IMR-90 (cell line): ENCODE data around the gene MYRFL. TPM values are rescaled to one million over a fixed set of nuclear protein-coding genes. Genes with fewer than 3 reads are reported as not detected.
A peak's percentile ranks its signal among the peaks of the same experiment; 100 is the strongest.

Experiments used
- ATAC-seq: fragments of 200-7000 bp; cut with Tn5 transposase; 2 replicates; pipeline ENCODE4 v1.9.1; 2020; ENCODE audit warnings: low read depth, mild to moderate bottlenecking, moderate library complexity
- BruUV-seq: library from RNA; stranded (reverse); fragments of 400-500 nt; replicated peaks from 2 replicates; lab custom pipeline; 2021; lab: Mats Ljungman, UMichigan
- CTCF ChIA-PET: fragments of 300-600 bp; formaldehyde crosslinking; extraction: SDS; loops from one replicate; lab custom pipeline; 2021; ENCODE audit warnings: antibody characterized with exemption; lab: Yijun Ruan, JAX
- POLR2A ChIA-PET: fragments of 300-600 bp; sonication (Branson Sonifier 250); formaldehyde crosslinking; loops from one replicate; lab custom pipeline; 2022; ENCODE audit warnings: antibody characterized with exemption; ENCODE audit not compliant: unreplicated experiment; lab: Charles Lee
- DNase-seq: peaks from one replicate; pipeline ENCODE4 v3.0.0; 2013
- H2AFZ ChIP-seq: replicated peaks from 2 replicates; pipeline ENCODE3; 2013; ENCODE audit warnings: low read length, mild to moderate bottlenecking; ENCODE audit not compliant: poor library complexity
- H2AK5ac ChIP-seq: 2 replicates; pipeline ENCODE4 v1.6.1; 2013; ENCODE audit warnings: low read depth, low read length, inconsistent platforms
- H2AK9ac ChIP-seq: replicated peaks from 2 replicates; pipeline ENCODE3; 2013; ENCODE audit warnings: mild to moderate bottlenecking, low read depth, low read length, moderate library complexity; ENCODE audit not compliant: poor library complexity
- H2BK120ac ChIP-seq: 2 replicates; pipeline ENCODE4 v1.6.1; 2013; ENCODE audit warnings: low read depth, low read length, inconsistent platforms
- H2BK15ac ChIP-seq: 3 replicates; pipeline ENCODE4 v1.6.1; 2013; ENCODE audit warnings: low read depth, low read length, inconsistent platforms
- H2BK20ac ChIP-seq: 2 replicates; pipeline ENCODE4 v1.6.1; 2013; ENCODE audit warnings: low read depth, mild to moderate bottlenecking, inconsistent platforms, low read length, moderate library complexity
- H2BK5ac ChIP-seq: 2 replicates; pipeline ENCODE4 v1.6.1; 2013; ENCODE audit warnings: mild to moderate bottlenecking, low read depth, low read length, inconsistent platforms; ENCODE audit not compliant: poor library complexity, severe bottlenecking
- H3K14ac ChIP-seq: replicated peaks from 2 replicates; pipeline ENCODE4 v1.6.1; 2013; ENCODE audit warnings: low read depth, low read length, inconsistent platforms
- H3K18ac ChIP-seq: 2 replicates; pipeline ENCODE4 v1.6.1; 2013; ENCODE audit warnings: low read depth, low read length, control low read depth
- H3K23ac ChIP-seq: 2 replicates; pipeline ENCODE4 v1.6.1; 2013; ENCODE audit warnings: low read depth, low read length, inconsistent platforms
- H3K27ac ChIP-seq: 2 replicates; pipeline ENCODE4 v1.5.1; 2013; ENCODE audit warnings: mild to moderate bottlenecking, control low read depth, low read length; ENCODE audit not compliant: insufficient read depth
- H3K27me3 ChIP-seq: 2 replicates; pipeline ENCODE4 v1.6.1; 2013; ENCODE audit warnings: low read length; ENCODE audit not compliant: control insufficient read depth, insufficient read depth
- H3K36me3 ChIP-seq: 2 replicates; pipeline ENCODE4 v1.6.1; 2013; ENCODE audit warnings: low read length, mixed read lengths; ENCODE audit not compliant: control insufficient read depth, insufficient read depth
- H3K4ac ChIP-seq: 2 replicates; pipeline ENCODE4 v1.6.1; 2013; ENCODE audit warnings: low read depth, low read length, inconsistent platforms
- H3K4me1 ChIP-seq: 2 replicates; pipeline ENCODE4 v1.6.1; 2013; ENCODE audit warnings: low read length, mixed read lengths; ENCODE audit not compliant: control insufficient read depth, insufficient read depth
- H3K4me2 ChIP-seq: 2 replicates; pipeline ENCODE4 v1.6.1; 2013; ENCODE audit warnings: low read depth, mild to moderate bottlenecking, control low read depth, low read length, moderate library complexity
- H3K4me3 ChIP-seq: 2 replicates; pipeline ENCODE4 v1.5.1; 2013; ENCODE audit warnings: low read depth, mild to moderate bottlenecking, control low read depth, low read length, moderate library complexity; ENCODE audit not compliant: insufficient read depth
- H3K56ac ChIP-seq: 2 replicates; pipeline ENCODE4 v1.6.1; 2013; ENCODE audit warnings: low read length, inconsistent platforms; ENCODE audit not compliant: insufficient read depth; ENCODE audit errors: extremely low read depth
- H3K79me1 ChIP-seq, 2 experiments: 2 replicates each; pipeline ENCODE4 v1.6.1; 2013; ENCODE audit warnings: low read length in 2 of 2, inconsistent platforms in 1 of 2, low read depth in 1 of 2
- H3K9ac ChIP-seq: 2 replicates; pipeline ENCODE4 v1.6.1; 2013; ENCODE audit warnings: low read depth, low read length, control low read depth
- H3K9me1 ChIP-seq: 2 replicates; pipeline ENCODE4 v1.6.1; 2013; ENCODE audit warnings: low read length, inconsistent platforms; ENCODE audit not compliant: insufficient read depth
- H3K9me3 ChIP-seq: 2 replicates; pipeline ENCODE4 v1.6.1; 2013; ENCODE audit warnings: low read length; ENCODE audit not compliant: control insufficient read depth, insufficient read depth
- H4K20me1 ChIP-seq: 2 replicates; pipeline ENCODE4 v1.6.1; 2013; ENCODE audit warnings: low read length, inconsistent platforms; ENCODE audit not compliant: insufficient read depth
- H4K5ac ChIP-seq: 2 replicates; pipeline ENCODE4 v1.6.1; 2013; ENCODE audit warnings: mild to moderate bottlenecking, low read depth, low read length, control low read depth
- H4K8ac ChIP-seq, 2 experiments: 2 replicates each; pipeline ENCODE4 v1.6.1; 2013; ENCODE audit warnings: low read depth in 2 of 2, low read length in 2 of 2, control low read depth in 1 of 2, inconsistent platforms in 1 of 2
- H4K91ac ChIP-seq: 2 replicates; pipeline ENCODE4 v1.6.1; 2013; ENCODE audit warnings: low read depth, low read length, inconsistent platforms; ENCODE audit not compliant: insufficient read depth
- BHLHE40 ChIP-seq: fragments of 150-350 bp; IDR thresholded peaks from 2 replicates; pipeline ENCODE4 v1.6.1; 2016; ENCODE audit warnings: mild to moderate bottlenecking, low read depth, low read length
- CEBPB ChIP-seq: IDR thresholded peaks from 2 replicates; pipeline ENCODE4 v1.6.1; 2012; ENCODE audit warnings: low read depth, low read length, improper control_type of control experiment
- CHD1 ChIP-seq: IDR thresholded peaks from 2 replicates; pipeline ENCODE4 v1.6.1; 2012; ENCODE audit warnings: low read depth, low read length, improper control_type of control experiment
- ELK1 ChIP-seq: fragments of 150-350 bp; IDR thresholded peaks from 2 replicates; pipeline ENCODE4 v1.6.1; 2016; ENCODE audit warnings: low read depth, mild to moderate bottlenecking, low read length, moderate library complexity, borderline replicate concordance
- FOS ChIP-seq: fragments of 150-350 bp; IDR thresholded peaks from 2 replicates; pipeline ENCODE4 v1.6.1; 2016; ENCODE audit warnings: low read depth, low read length
- MXI1 ChIP-seq: IDR thresholded peaks from 2 replicates; pipeline ENCODE4 v1.6.1; 2012; ENCODE audit warnings: low read depth, mild to moderate bottlenecking, low read length, moderate library complexity, borderline replicate concordance
- NFE2L2 ChIP-seq: fragments of 150-350 bp; IDR thresholded peaks from 2 replicates; pipeline ENCODE4 v1.6.1; 2016; ENCODE audit warnings: low read depth, mild to moderate bottlenecking, low read length
- POLR2A ChIP-seq: IDR thresholded peaks from 2 replicates; pipeline ENCODE4 v1.6.1; 2012; ENCODE audit warnings: mild to moderate bottlenecking, low read depth, low read length
- RCOR1 ChIP-seq: IDR thresholded peaks from 2 replicates; pipeline ENCODE4 v1.6.1; 2012; ENCODE audit warnings: mild to moderate bottlenecking, low read length, improper control_type of control experiment; ENCODE audit not compliant: insufficient replicate concordance
- RFX5 ChIP-seq: IDR thresholded peaks from 2 replicates; pipeline ENCODE4 v1.8.0; 2012; ENCODE audit warnings: low read depth, mild to moderate bottlenecking, low read length, moderate library complexity
- WGBS, 2 experiments: methylation state at CpG; one replicate each; pipeline versions ENCODE4 v1.1.5 to v1.1.7; 2013; ENCODE audit warnings: missing lambda C conversion rate in 2 of 2; ENCODE audit not compliant: insufficient read length in 1 of 2; ENCODE audit errors: extremely low coverage in 2 of 2; 5-methylcytosine and 5-hydroxymethylcytosine counted together
- dilution Hi-C: fragments of 300-500 bp; cut with HindIII; formaldehyde crosslinking; loops from one replicate; pipeline ENCODE4 v1.14.3; 2018; ENCODE audit warnings: low sequenced_read_pairs; ENCODE audit not compliant: unreplicated experiment
- in situ Hi-C: fragments of 300-500 bp; cut with MboI; formaldehyde crosslinking; loops from 3 replicates; pipeline ENCODE4 v1.14.3; 2019; ENCODE audit warnings: low sequenced_read_pairs, inconsistent platforms, mixed read lengths
- intact Hi-C: fragments of 100-400 bp; cut with micrococcal nuclease; formaldehyde crosslinking; loops from 2 replicates; pipeline ENCODE4 v1.10.0; 2022
- polyA plus RNA-seq, 3 experiments: library from polyadenylated mRNA; depleted of rRNA; stranded (reverse); fragments of >200 nt; gene quantifications; 2 replicates each; pipeline ENCODE4 v1.2.3, GENCODE V29; 2012; ENCODE audit warnings: low replicate concordance in 1 of 3
- total RNA-seq: library from RNA; depleted of rRNA; stranded (reverse); fragments of >200 nt; gene quantifications from 2 replicates; pipeline ENCODE4 v1.2.3, GENCODE V29; 2012

MYRFL gene
- total and polyA plus RNA-seq, 2 of the 4 experiments (the other 2 are of a cell fraction): not detected

GRCh38 chr12:69875416-69875935 lies 50.4 kb downstream of the MYRFL start:
- H3K9me1 ChIP-seq: no peaks in the 10 kb centered on the region
- H3K79me1 ChIP-seq: no peaks in the 10 kb centered on the region
- no peak overlapping the region for H4K8ac ChIP-seq
- no peak overlapping the region for H2BK120ac ChIP-seq
- H3K14ac ChIP-seq: no peak overlapping the region
- DNase-seq (no peak), ATAC-seq (no peak)
- H3K4ac ChIP-seq: no peak overlapping the region
- no peaks in the 10 kb centered on the region for H4K20me1 ChIP-seq
- POLR2A ChIA-PET: no interaction called here
- dilution Hi-C loops (no loop called here), in situ Hi-C loops (loop anchor here (5.0 kb wide), 1 partner anchor 857 kb away; no protein-coding TSS in a partner anchor), intact Hi-C loops (no loop called here)
- no peaks in the 10 kb centered on the region for H3K9me3 ChIP-seq
- H3K4me2 ChIP-seq: peak overlapping the region; percentile 27
- no peak overlapping the region for H2AFZ ChIP-seq
- no peak overlapping the region for H3K27ac ChIP-seq
- no peak overlapping the region for H3K23ac ChIP-seq
- no peak overlapping the region for H3K9ac ChIP-seq
- no peak overlapping the region for H2BK5ac ChIP-seq
- H3K4me1 ChIP-seq: no peaks in the 10 kb centered on the region
- H2BK20ac ChIP-seq: no peak overlapping the region
- H4K91ac ChIP-seq: no peak overlapping the region
- peaks cover 6% of the 10 kb centered on the region; the same call in 1 of the 2 replicates for H3K27me3 ChIP-seq
- H4K5ac ChIP-seq: no peak overlapping the region
- no peak overlapping the region for H2AK5ac ChIP-seq
- H3K56ac ChIP-seq: no peak overlapping the region
- H3K18ac ChIP-seq: no peak overlapping the region
- WGBS, 2 experiments: 37% methylated on average over 2 of the region's 11 CpGs; no CpG with 5 or more reads in 1 of the 2 experiments
- no peaks in the 10 kb centered on the region for H3K36me3 ChIP-seq
- H2AK9ac ChIP-seq: no peak overlapping the region
- H2BK15ac ChIP-seq: no peak overlapping the region
- H3K4me3 ChIP-seq: no peak overlapping the region
- BruUV-seq: no TSS peak
- TF ChIP-seq ELK1 (no peak), CHD1 (no peak), RCOR1 (no peak), POLR2A (no peak), FOS (no peak), CEBPB (no peak), NFE2L2 (no peak), MXI1 (no peak), BHLHE40 (no peak), RFX5 (no peak)
- CTCF ChIA-PET: no interaction called here
